OCI-LY1 (cell line): ENCODE data around the gene JAG1.

Source experiments
- H2AFZ ChIP-seq: fragments of 200-600 bp; sonication (generic), shearing (Covaris generic); 2 replicates; pipeline ENCODE4 v1.6.0; 2014; ENCODE audit warnings: antibody characterized with exemption, mild to moderate bottlenecking, low read length
- H3F3A ChIP-seq: fragments of 200-600 bp; sonication (generic), shearing (Covaris generic); 2 replicates; pipeline ENCODE4 v1.6.0; 2014; ENCODE audit warnings: mild to moderate bottlenecking, antibody characterized with exemption, low read length, moderate library complexity; ENCODE audit not compliant: insufficient read depth
- H3K27ac ChIP-seq: fragments of 200-600 bp; sonication (generic); 2 replicates; pipeline ENCODE4 v1.5.1; 2014; ENCODE audit warnings: low read length, mixed run types, mild to moderate bottlenecking, low read depth; ENCODE audit not compliant: poor library complexity, severe bottlenecking
- H3K27me3 ChIP-seq: fragments of 200-600 bp; sonication (generic); 2 replicates; pipeline ENCODE4 v1.6.0; 2014; ENCODE audit warnings: antibody characterized with exemption, mild to moderate bottlenecking, low read length, moderate library complexity; ENCODE audit not compliant: insufficient read depth
- H3K36me3 ChIP-seq: fragments of 200-600 bp; sonication (generic); 2 replicates; pipeline ENCODE4 v1.6.1; 2014; ENCODE audit warnings: mild to moderate bottlenecking, antibody characterized with exemption, low read length, moderate library complexity, mixed read lengths; ENCODE audit not compliant: insufficient read depth
- H3K4me1 ChIP-seq: fragments of 200-600 bp; sonication (generic); 2 replicates; pipeline ENCODE4 v1.5.1; 2014; ENCODE audit warnings: mild to moderate bottlenecking, low read length, moderate library complexity; ENCODE audit not compliant: insufficient read depth, severe bottlenecking
- H3K4me2 ChIP-seq: fragments of 200-600 bp; sonication (generic), shearing (Covaris generic); 2 replicates; pipeline ENCODE4 v1.6.1; 2014; ENCODE audit warnings: low read length
- H3K4me3 ChIP-seq: fragments of 200-600 bp; sonication (generic); 2 replicates; pipeline ENCODE4 v1.5.1; 2014; ENCODE audit warnings: low read length, low read depth, mild to moderate bottlenecking, mixed read lengths; ENCODE audit not compliant: poor library complexity, severe bottlenecking
- H3K79me2 ChIP-seq: fragments of 200-600 bp; shearing (Covaris generic); 2 replicates; pipeline ENCODE4 v1.6.1; 2016; ENCODE audit warnings: mixed run types, low read length, mixed read lengths; ENCODE audit not compliant: insufficient read depth
- H3K9ac ChIP-seq: fragments of 200-600 bp; sonication (generic), shearing (Covaris generic); 2 replicates; pipeline ENCODE4 v1.6.1; 2014; ENCODE audit warnings: mild to moderate bottlenecking, low read length, mixed read lengths
- H3K9me2 ChIP-seq: fragments of 200-600 bp; sonication (generic), shearing (Covaris generic); 2 replicates; pipeline ENCODE4 v1.6.1; 2014; ENCODE audit warnings: low read depth, mild to moderate bottlenecking, low read length, mixed read lengths
- H3K9me3 ChIP-seq: fragments of 200-600 bp; shearing (Covaris generic); 2 replicates; pipeline ENCODE4 v1.6.1; 2014; ENCODE audit warnings: low read length, mixed read lengths
- H4K20me1 ChIP-seq: fragments of 200-600 bp; sonication (generic), shearing (Covaris generic); 2 replicates; pipeline ENCODE4 v1.6.0; 2016; ENCODE audit warnings: mild to moderate bottlenecking, low read length; ENCODE audit not compliant: insufficient read depth
- EZH2 ChIP-seq: fragments of 200-600 bp; sonication (generic), shearing (Covaris generic); IDR thresholded peaks from 2 replicates; pipeline ENCODE4 v1.8.0; 2017; ENCODE audit warnings: borderline replicate concordance, mixed run types, mild to moderate bottlenecking, antibody characterized with exemption, low read length, moderate library complexity, mixed read lengths
- TF ChIP-seq, protein P1 (sequence below): fragments of 200-600 bp; sonication (generic), shearing (Covaris generic); IDR thresholded peaks from 2 replicates; pipeline ENCODE4 v1.5.1; 2017; ENCODE audit warnings: mild to moderate bottlenecking, antibody characterized with exemption, low read length, moderate library complexity, mixed read lengths

The JAG1 gene

GRCh38 chr20:10683537-10683936 lies 9.7 kb upstream of the JAG1 start:
- no peak overlapping the region for H3K9ac ChIP-seq
- H3K36me3 ChIP-seq = no peaks in the 10 kb centered on the region
- H4K20me1 ChIP-seq = no peaks in the 10 kb centered on the region
- H3K4me3 ChIP-seq = no peak overlapping the region
- H2AFZ ChIP-seq = no peak overlapping the region
- no peaks in the 10 kb centered on the region for H3K79me2 ChIP-seq
- TF ChIP-seq, protein P1, sequence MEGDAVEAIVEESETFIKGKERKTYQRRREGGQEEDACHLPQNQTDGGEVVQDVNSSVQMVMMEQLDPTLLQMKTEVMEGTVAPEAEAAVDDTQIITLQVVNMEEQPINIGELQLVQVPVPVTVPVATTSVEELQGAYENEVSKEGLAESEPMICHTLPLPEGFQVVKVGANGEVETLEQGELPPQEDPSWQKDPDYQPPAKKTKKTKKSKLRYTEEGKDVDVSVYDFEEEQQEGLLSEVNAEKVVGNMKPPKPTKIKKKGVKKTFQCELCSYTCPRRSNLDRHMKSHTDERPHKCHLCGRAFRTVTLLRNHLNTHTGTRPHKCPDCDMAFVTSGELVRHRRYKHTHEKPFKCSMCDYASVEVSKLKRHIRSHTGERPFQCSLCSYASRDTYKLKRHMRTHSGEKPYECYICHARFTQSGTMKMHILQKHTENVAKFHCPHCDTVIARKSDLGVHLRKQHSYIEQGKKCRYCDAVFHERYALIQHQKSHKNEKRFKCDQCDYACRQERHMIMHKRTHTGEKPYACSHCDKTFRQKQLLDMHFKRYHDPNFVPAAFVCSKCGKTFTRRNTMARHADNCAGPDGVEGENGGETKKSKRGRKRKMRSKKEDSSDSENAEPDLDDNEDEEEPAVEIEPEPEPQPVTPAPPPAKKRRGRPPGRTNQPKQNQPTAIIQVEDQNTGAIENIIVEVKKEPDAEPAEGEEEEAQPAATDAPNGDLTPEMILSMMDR = no peak
- TF ChIP-seq EZH2 = no peak
- no peaks in the 10 kb centered on the region for H3K9me3 ChIP-seq
- H3F3A ChIP-seq = no peaks in the 10 kb centered on the region
- no peak overlapping the region for H3K27ac ChIP-seq
- no peak overlapping the region for H3K4me2 ChIP-seq
- H3K27me3 ChIP-seq = 0 out of 2 replicates have a peak, but pooled peaks cover 4% of the 10 kb centered on the region
- no peaks in the 10 kb centered on the region for H3K4me1 ChIP-seq
- H3K9me2 ChIP-seq = no peaks in the 10 kb centered on the region

GRCh38 chr20:10682939-10683338 lies 9.1 kb upstream of the JAG1 start:
- Histone ChIP-seq H3K4me1 (no peaks in the 10 kb centered on the region), H3K79me2 (no peaks in the 10 kb centered on the region), H3K9ac (no peak overlapping the region), H4K20me1 (no peaks in the 10 kb centered on the region), H3K27me3 (0 out of 2 replicates have a peak, but pooled peaks cover 4% of the 10 kb centered on the region), H3K27ac (no peak overlapping the region), H3K4me3 (no peak overlapping the region), H2AFZ (no peak overlapping the region), H3K4me2 (no peak overlapping the region), H3F3A (no peaks in the 10 kb centered on the region), H3K36me3 (no peaks in the 10 kb centered on the region), H3K9me2 (no peaks in the 10 kb centered on the region), H3K9me3 (no peaks in the 10 kb centered on the region)
- TF ChIP-seq, protein P1 = no peak
- TF ChIP-seq EZH2 = no peak

GRCh38 chr20:10681494-10681893 lies 7.7 kb upstream of the JAG1 start:
- Histone ChIP-seq H3K36me3 (no peaks in the 10 kb centered on the region), H3K4me2 (no peak overlapping the region), H3K4me3 (no peak overlapping the region), H3K79me2 (no peaks in the 10 kb centered on the region), H4K20me1 (no peaks in the 10 kb centered on the region), H2AFZ (no peak overlapping the region), H3K27me3 (peaks cover 4% of the 10 kb centered on the region; the same call in 1 of the 2 replicates), H3F3A (no peaks in the 10 kb centered on the region), H3K4me1 (no peaks in the 10 kb centered on the region), H3K9ac (no peak overlapping the region), H3K9me2 (no peaks in the 10 kb centered on the region), H3K9me3 (no peaks in the 10 kb centered on the region), H3K27ac (no peak overlapping the region)
- TF ChIP-seq, protein P1 = no peak
- TF ChIP-seq EZH2 = no peak
